Femur (tissue), 1 donor: ENCODE results near the gene GRIK4.

Source experiments
- DNase-seq: peaks from one replicate; pipeline ENCODE4 v3.0.0-alpha.2; 2017

The GRIK4 gene

DNA sequence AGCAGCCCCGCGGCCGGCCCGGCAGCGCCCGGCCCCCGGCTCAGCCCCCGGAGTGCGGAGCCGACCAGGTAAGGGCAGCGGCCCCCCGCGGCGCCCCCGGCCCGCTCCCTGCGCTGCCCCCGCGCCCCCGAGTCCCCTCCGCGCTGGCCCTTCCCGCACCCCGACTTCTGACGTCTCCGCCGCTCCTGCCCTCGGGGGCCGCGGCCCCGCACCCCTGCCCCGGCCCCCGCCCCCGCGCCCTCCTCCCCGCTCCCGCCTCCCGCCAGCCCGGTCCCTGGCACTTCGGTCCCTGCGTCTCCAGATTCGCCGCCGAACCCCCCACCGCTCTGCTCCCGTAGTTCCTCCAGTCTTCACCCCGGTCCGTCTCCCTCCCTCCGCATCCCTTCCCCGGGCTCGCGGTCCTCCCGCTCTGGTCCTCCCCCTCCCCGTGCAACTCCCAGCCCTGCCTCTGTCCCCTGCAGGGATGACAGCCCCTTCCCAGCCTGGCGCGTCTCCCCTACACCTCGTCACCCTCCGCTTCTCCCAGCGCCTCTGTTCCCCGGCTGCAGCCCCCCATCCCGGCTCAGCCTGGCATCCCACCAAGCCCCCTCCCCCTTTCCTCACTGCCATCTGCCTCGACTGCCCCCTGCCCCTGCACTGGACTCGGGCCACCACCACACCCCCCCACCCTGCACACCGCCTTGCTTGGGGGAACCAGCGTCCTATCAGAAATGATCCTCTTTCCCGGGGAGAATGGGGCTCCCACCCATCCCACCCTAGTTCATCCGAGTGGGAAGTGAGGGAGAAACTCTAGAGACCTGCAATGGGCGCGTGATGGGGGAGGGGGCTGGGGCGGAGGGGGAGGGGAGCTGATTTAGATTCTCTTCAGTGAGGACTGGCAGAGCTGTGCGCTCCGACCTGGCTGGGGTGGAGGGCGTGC lies 531 bp downstream of the GRIK4 start:
- DNase-seq: no peak

DNA sequence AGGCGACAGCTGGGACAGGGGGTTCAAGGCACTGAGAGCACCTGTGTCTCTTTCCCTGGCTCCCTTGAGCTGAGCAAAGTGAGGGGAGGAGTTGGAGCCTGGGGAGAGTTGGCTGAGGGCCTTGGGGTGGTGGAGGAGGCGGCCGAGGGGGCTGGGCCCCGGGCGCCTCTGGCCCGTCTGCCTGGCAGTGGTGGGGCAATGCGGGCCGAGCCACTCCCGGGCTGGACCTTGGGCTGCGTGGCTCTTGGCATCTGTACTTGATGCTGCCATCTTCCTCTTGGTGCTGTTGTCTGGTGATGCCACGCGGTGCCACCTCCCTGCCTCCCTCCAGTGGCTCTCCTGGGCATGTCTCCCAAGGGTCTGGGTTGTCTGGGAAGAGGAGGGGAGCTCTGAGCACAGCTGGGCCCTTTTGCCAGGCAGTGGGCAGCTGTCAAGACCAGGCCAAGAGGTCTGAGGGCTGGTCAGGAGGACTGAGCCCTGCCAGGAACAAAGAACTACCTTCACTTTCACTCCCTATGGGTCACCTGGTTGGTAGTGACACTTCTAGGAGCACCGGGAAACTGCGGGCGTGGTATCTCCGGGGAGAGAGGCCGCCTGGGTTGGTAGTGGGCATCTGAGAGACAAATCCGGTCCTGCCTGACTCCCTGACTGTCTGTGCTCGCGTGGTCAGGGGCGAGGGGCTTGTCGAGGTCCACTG lies 1.3 kb downstream of the GRIK4 start:
- no peak for DNase-seq

DNA sequence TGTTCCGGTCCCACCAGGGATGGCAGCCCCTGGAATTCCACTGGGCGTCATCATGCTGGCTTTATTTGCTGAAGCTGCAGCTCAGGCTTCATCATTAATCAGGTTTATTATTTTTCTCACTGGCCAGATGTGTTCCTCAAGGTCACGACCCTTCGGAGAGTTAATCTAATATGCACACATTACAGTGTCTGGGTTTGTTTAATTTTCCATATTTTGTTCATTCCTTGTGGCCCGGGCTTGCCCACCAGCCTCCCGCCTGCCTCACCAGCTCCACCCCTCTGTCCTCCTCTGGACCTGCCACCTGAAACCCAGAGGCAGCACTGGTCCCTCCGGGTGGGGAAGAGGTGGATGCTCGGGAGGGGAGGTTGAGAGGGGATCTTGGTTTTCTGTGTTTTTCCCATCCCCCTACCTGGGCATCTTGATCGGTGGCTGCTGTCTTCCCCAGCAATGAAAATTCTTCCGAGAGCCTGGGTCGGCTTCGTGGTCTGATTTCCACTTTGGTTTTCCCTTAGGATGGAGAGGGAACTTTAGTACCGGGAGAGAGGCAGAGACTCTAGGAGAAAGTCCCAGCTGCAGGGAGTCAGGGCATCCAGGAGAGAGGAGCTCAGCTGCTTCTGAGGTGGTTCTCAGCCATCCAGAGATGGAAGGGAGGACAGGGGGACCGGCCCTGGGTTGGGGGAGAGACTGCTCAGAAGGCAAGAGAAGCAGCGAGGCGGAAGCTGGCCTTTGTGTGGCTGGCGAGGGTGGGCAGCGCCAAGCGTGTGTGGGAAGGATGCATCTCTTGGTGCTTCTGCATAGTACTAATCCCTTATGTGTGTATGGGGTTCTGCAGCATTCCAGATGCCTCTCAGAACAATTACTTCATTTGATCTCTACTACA lies 2.1 kb downstream of the GRIK4 start:
- DNase-seq: no peak

DNA sequence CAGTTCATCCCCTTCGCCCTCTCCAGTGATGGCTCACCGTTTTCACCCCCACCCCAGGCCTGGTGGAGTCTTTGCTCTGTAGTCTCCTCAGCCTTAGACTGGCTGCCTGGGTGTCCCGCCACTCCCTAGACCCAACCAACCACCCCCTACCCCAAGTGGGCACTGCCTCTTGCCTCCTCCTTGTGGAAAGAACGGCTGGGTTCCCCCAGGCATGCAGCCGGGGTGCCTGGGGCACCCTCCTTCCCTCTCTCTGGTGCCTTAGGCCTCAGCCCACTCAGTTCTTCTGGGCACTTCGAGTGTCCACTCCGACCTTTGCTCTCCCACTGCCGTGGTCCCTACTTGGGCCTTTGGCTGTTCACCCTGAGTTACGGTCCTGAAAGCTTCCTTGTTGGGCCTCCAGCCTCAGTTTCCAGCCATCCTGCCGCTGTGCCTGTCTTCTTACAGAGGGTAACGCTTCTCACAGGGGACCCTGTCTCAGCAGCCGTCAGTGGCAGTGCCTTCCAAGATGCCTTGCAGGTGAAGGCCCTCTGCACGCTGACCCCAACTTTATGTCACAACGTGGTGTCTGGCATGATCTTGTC lies 3.1 kb downstream of the GRIK4 start:
- DNase-seq: no peak

DNA sequence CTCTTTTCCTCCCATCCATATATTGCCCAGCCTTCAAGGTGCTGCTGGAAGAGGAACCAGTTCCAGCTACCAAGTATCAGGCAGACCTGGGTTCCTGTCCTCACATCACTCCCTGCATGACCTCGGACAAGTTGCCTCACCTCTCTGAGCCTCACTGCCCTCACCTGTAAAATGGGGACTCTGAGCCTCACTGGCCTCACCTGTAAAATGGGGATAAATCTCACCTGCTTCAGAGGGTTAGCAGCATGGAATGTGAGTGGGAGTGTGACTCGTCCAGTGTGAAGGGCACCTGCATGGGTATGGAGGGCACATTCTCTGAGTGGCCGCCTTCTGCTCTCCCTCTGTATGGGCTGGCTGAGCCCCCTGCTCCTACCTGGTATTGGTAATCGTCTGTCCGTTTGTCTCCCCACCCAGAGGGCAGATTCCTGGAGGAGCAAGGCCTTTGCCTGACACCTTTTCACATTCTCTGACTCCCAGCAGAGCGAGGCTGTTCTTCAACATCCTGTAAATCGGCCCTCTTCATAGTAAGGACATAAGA lies 3.7 kb downstream of the GRIK4 start:
- no peak for DNase-seq

DNA sequence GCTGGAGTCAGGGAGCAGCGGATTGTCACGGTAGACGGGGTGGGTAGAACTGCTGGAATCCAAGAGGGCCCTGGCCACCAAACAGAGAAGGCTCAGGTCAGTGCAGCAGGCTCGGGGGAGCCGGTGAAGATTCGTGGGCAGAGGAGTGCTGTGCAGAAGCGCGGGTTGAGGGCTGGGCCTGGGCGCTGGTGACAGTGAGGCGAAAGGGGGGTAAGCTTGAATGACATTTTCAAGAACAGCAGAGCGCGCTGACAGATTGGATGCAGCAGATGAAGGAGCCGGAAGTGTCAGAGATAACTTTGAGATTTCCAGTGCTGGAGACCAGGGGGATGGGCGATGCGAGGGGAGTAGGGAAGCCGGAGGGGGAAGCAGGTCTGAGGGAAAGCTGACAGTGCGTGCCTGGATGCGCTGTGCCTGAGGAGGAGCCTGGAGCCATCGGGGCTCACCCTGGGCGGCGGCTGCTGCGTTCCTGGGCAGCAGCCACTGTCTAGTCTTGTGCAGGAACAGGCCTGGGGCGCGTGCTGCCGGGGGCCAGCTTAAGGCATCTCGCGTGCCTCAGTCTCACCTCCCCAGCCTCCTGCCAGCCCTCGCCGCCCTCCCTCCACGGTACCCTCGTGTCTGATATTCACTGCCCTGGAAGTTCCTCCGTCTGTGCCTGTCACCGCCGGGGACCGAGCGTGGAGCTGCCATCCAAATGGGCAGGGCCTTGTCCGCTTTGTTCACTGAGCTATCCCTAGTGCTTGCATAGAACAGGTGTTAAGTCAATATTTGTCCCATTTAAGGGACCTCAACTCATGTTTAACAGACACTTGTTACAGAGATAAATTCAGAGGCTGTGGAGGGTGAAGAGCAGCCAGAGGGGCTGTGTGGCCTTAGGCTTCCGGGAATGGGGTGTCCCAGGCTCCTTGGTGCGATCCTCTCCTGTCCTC lies 5.2 kb downstream of the GRIK4 start:
- no peak for DNase-seq

DNA sequence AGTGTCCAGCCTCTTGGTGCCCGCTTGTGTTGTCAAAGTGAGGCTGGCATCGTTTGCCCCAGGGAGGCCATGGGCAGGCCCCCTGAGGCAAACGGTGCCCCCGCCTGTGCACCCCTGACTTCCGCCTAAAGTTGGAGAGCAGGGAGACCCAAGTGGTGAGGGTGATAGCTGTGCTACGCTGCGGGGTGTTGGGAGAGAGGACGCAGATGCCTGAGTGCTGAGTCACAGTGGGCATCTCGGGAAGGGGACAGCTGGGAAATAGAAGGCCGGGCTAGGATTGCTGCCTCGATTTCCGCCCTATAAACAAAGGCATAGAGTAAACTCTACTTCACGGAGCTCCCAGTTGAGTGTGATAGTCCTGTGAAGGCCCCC lies 5.8 kb downstream of the GRIK4 start:
- no peak for DNase-seq

DNA sequence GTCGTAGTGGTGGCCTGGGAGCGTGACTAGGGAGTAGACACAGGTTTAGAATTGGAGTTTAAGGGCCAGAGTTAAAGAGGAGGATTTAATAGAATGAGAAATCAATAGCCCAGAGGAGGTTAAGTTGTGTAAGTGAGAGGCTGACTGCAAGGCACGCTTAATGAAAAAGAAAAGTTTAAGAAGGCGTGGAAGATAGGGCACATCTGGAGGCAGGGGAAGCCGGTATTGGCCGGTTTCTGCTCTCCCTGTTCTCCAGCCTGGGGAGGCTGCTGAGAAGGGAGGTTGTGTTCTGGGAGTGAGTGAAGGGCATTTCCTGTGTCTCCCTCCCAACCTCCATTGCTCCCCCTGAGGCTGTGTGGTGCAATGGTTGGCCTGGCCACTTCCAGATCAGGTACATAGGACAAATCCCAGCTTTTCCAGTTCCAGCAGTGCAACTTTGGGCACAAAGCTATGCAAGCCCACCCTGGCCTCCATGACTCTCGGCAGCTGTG lies 6.3 kb downstream of the GRIK4 start:
- DNase-seq: no peak

DNA sequence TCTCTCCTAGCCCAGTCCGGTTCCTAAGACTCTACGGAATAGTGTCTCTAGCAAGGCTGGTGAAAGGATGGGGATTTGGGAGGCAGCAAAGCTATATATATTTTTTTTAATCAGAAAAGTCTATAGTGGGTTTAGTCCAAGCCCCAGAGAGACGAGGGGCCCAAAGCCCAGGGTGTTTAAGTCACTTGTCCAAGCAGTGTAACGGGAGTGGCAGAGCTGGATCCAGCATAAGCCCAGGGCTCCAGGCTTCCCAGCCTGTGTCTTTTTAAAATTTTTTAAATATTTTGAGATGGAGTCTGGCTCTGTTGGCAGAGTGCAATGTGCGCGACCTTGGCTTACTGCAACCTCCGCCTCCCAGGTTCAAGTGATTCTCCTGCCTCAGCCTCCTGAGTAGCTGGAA lies 6.8 kb downstream of the GRIK4 start:
- no peak for DNase-seq

DNA sequence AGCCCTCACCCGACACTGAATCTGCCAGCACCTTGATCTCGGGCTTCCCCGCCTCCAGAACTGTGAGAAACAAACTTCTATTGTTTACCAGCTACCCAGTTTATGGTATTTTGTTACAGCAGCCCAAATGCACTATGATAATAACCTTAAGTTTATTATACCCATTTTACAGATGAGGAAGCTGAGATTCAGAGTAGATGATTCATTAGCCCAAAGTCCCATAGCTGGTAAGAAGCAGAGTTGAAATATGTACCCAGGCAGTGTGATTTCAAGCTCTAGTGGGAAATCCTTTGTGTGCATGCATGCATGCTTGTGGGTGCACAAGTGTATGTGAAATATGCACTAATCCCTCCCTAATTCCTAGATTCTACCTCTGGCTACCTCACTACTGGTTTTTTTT lies 7.9 kb downstream of the GRIK4 start:
- DNase-seq: no peak

DNA sequence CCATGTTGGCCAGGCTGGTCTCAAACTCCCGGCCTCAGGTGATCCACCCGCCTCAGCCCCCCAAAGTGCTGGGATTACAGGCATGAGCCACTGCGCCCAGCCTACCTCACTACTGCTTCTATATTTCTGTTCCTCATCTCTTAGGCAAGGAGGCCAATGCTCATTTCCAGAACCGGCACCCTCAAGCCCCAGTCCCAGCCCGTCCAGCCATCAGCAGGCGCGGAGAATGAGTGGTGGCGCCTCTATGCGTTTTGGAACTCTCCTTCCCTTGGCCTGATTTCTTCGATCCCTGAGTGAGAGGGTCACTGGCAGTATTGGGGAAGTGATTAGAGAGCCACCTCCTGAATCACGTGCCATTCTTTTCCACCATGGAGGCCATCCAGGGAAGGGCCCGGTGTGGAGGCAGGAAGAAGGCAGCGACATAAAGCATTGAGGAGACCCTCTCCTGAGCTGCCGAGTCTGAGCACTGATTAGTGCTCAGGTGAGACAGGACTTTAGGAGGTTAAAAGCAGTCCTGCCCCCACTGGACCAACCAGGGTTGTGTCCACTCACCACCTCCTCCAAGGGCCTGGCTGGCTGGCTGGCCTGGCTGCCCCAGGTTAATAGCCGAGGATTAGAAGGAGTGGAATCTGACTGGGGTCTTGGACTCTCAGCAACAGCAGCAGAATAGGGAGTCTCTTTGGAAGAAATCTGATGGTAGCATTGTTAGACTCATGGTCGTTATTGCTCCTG lies 8.7 kb downstream of the GRIK4 start:
- peak; percentile 10 for DNase-seq

DNA sequence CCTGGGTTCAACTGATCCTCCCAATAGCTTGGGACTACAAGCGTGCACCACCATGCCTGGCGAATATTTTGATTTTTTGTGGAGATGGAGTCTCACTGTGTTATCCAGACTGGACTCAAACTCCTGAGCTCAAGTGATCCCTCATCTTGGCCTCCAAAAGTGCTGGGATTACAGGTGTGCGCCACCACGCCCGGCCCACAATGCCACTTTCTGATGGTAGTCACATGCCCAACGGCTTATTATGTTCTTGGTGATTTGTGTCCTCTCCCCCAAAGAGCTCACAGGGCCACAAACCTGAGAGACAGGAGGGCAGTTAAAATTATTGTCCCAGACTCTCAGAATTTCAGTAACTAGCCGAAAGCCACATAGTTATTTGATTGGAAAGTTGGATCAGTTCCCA lies 9.6 kb downstream of the GRIK4 start:
- DNase-seq: no peak

DNA sequence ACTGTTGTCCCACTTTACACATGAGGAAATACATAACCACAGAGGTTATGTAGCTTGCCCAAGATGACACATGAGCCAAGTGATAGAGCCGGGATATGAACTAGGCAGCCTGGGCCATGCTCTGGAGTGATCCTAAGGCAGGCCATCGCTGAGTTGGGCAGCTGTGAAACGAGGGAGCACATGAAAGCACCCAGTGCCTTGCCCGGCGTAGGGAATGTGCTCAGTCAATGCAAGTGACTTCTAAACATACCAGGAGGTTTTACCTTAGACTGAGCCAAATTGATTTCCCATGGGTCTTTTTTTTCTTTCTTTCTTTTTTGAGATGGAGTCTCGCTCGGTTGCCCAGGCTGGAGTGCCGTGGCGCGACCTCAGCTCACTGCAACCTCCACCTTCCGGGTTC lies 10.5 kb downstream of the GRIK4 start:
- DNase-seq: no peak

DNA sequence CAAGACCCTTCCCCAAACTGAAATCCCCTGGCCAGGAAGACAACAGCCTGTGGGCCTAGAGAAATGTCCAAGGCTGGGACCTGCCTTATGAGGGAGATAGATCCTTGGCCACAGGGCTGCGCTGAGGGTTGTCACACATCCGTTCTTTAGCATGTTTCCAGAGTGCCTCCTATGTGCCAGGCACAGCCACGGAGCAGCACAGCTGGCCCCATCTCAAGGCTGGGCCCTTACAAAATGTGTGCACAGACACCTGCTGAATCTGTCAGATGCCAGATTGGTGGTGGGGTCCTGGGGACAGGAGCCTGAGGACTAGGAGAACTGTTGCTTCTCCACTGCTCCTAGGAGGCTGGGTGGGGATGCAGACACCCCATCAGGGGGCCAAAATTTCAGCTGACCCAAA lies 11.2 kb downstream of the GRIK4 start:
- DNase-seq: peak; percentile 5

DNA sequence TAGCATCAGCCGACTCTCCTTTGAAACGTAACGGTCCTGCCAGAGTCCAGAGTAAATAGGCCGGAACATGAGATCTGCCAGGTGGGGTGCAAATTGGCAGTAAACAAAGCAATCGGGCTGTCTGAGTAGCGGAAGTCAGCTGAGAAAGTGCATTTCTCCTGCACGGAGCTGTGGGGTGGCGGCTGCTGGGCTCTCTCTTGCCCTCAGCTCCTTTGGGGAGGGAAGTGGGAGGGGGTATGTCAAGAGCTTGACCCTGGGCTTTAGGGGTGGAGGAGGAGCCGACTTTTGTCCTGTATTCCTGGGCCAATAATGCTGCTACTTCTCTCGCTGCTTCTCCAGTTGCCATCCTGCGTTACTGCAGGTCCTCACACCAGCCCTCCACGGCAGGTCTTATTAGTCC lies 11.6 kb downstream of the GRIK4 start:
- DNase-seq: peak; percentile 8

DNA sequence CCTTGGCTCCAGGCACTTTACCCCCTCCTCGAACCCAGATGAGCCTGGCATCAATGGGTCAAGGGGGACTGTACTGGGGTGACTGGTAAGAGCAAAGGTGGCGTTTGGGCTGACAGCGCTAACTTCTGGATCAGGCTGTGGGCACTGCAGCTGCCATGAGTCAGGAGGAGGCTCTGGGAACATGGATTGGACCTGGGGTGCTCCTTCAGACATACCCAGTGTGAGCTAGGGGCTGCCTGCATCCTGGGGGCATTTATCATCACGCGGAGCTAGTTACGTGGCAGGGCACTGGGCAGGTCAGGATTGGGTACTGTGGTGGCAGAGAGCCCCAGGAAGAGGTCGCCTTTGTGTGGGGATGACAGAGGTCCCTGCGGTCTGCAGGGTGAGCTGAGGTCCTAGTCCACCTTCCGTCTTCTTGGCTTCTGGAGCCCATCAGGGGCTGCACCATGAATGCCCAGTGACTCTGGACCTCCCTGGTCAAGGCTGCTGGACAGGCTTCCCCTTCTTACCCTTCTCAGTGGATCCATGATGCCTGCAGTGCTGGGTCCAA lies 13.1 kb downstream of the GRIK4 start:
- no peak for DNase-seq

DNA sequence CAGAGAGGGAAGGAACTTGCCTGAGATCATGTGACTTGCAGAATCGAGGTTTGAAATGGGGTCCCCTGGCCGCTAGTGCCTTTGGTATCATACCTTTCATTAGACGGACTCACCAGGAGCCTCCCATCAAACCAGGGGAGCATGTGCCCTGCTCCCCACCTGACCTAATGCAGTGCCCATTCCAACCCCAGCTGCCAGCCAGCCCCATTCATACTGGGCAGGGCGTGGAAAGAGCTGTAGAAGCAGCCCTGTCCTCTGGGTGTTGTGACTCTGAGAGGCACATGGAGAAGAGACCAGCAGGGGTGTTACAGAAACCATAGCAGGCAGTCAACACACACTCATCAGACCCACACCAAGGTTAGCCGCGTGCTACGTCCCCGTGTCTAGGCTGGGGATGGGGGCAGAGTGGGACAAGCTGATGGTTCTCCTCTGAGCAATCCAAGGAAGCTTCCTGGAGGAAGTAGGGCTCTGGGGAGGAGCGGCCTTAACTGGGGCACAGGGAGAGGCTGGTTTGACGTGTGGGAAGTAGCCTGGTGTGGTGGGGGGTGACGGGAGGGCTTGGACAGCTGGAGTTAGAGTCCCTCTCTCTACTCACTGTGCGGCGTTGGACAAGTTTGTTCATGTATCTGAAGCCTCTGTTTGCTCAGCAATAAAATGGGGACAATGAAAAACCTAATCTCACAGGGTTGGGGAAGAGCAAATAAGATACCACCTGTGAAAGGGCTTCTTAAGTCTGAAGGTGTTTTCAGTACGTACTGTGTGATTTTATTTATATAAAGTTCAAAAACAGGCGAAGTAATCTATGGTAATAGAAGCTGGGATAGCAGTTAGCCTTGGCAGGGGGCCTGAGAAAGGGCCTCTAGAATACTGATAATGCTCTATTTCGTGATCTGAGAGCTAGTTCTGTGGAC lies 14.0 kb downstream of the GRIK4 start:
- DNase-seq: no peak

DNA sequence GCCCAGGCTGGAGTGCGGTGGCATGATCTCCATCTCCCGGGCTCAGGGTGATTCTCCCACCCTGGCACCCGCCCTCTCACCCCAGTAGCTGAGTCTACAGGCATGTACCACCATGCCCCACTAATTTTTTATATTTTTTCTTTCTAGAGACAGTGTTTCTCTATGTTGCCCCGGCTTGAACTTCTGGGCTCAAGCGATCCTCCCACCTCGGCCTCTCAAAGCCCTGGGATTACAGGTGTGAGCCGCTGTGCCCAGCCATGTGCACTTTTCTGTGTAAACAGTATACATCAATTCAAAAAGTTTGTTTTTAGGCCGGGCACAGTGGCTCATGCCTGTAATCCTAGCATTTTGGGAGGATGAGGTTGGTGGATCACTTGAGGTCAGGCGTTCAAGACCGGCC lies 14.7 kb downstream of the GRIK4 start:
- no peak for DNase-seq

DNA sequence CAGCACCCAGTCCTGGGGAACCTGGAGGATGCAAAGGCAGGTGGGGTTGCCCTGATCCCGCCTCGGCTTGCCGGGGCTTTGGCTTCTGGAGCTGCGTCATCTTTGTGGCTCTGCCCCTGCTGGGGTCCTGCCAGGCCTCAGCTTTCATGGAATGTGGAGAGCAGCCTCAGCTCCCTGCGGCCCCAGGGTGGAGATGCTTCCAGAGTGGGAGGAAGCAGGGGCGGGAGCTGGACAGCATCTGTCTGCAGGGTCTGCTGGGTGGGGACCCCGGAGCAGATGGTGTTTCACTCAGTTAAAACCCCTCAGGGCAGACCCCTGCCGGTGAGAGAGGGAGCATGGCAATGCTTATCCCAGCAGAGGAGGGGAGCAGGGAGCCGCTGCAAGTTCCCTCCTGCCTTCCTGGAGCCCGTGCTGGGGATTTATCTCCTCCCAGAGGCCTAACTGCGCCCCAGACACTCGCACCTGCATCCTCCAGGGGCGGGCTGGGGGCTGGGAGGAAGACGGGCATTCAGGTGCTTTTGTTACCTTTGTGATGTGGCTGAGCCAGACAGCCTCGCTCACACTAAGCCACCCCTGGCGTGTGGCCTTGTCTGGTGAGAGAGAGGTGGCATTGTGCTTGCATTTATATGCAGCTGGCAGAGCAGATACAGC lies 15.7 kb downstream of the GRIK4 start:
- DNase-seq: peak; percentile 85
